22Rv1 (cell line): ENCODE measurements around the gene SLC39A7.

Source experiments
- CTCF ChIP-seq: fragments of 450-650 bp; IDR thresholded peaks from 2 replicates; pipeline ENCODE4 v1.5.1; 2017; ENCODE audit warnings: mild to moderate bottlenecking
- ZFX ChIP-seq: fragments of 450-650 bp; IDR thresholded peaks from 2 replicates; pipeline ENCODE4 v1.6.1; 2017; ENCODE audit warnings: antibody characterized with exemption, borderline replicate concordance

GRCh38 chr6:33236852-33237251, 36.2 kb downstream of the SLC39A7 start:
- TF ChIP-seq CTCF (no peak), ZFX (no peak)
